Peyer's patch (tissue), 4 donors: ENCODE measurements around the gene WDR49.

Experiments used
- CTCF ChIP-seq, 6 experiments: fragments of 450-650 bp in 4 of 6; fragments of 200-600 bp in 2 of 6; sonication (generic) in 1 of 6; IDR thresholded peaks; one replicate each; pipeline ENCODE4 v1.5.1; 2017 to 2019; ENCODE audit warnings: antibody characterized with exemption in 6 of 6, mild to moderate bottlenecking in 3 of 6, moderate library complexity in 1 of 6
- POLR2A ChIP-seq, 2 donors: fragments of 450-650 bp; IDR thresholded peaks; one replicate each; pipeline ENCODE4 v1.5.1; 2017; ENCODE audit warnings: antibody characterized with exemption in 2 of 2, mild to moderate bottlenecking in 2 of 2, moderate library complexity in 2 of 2

GRCh38 chr3:167466966-167467365 lies 186.8 kb downstream of the WDR49 start:
- TF ChIP-seq CTCF (IDR thresholded peaks at IDR 0.05): no peak
- TF ChIP-seq POLR2A (IDR thresholded peaks at IDR 0.05): no peak
